Left lung (tissue), 10 donors: ENCODE data around the gene ARSB. TPM values are rescaled to one million over a fixed set of nuclear protein-coding genes. Genes with fewer than 3 reads are reported as not detected.

ENCODE experiments used
- ATAC-seq: fragments of 200-7000 bp; cut with Tn5 transposase; one replicate; pipeline ENCODE4 v1.9.1; 2020; ENCODE audit warnings: moderate library complexity
- DNase-seq, 4 donors: peaks; one replicate each; pipeline ENCODE4 v3.0.0-alpha.2; 2013 to 2020
- H3K27ac ChIP-seq, 2 donors: fragments of 200-600 bp; sonication (generic) in 1 of 2; one replicate each; pipeline versions ENCODE4 v1.5.0 to v1.8.0; 2020 to 2021
- H3K27me3 ChIP-seq, 2 donors: fragments of 200-600 bp; sonication (generic) in 1 of 2; one replicate each; pipeline versions ENCODE4 v1.5.0 to v1.8.0; 2020 to 2021
- H3K36me3 ChIP-seq, 2 donors: fragments of 200-600 bp; sonication (generic) in 1 of 2; one replicate each; pipeline versions ENCODE4 v1.5.0 to v1.8.0; 2020 to 2021
- H3K4me1 ChIP-seq, 2 donors: fragments of 200-600 bp; one replicate each; pipeline ENCODE4 v1.8.0; 2021
- H3K4me3 ChIP-seq, 2 donors: fragments of 200-600 bp; sonication (generic) in 1 of 2; one replicate each; pipeline versions ENCODE4 v1.5.0 to v1.8.0; 2020 to 2021; ENCODE audit warnings: mild to moderate bottlenecking in 1 of 2
- H3K9me3 ChIP-seq, 2 donors: fragments of 200-600 bp; sonication (generic) in 1 of 2; one replicate each; pipeline versions ENCODE4 v1.5.0 to v1.8.0; 2020 to 2021
- intact Hi-C, 2 donors: fragments of 100-400 bp; cut with DNase I; formaldehyde crosslinking; loops; one replicate each; pipeline versions ENCODE4 v1.11.2 to v1.14.2; 2022
- polyA plus RNA-seq, 6 donors: library from polyadenylated mRNA; unstranded; fragments of 120-200 nt; gene quantifications; one replicate each; pipeline ENCODE4 v1.2.1, GENCODE V29; 2013; ENCODE audit not compliant: insufficient read length in 6 of 6
- total RNA-seq, 2 donors: library from RNA; stranded (reverse); fragmentation: NEBNext Ultra II Directional; extraction: Animal tissue kit (Norgen Biotek cat#: 25700); gene quantifications; one replicate each; pipeline ENCODE4 v1.2.1, GENCODE V29; 2021
- TF ChIP-seq, protein P1 (sequence below), 2 donors: fragments of 200-600 bp; sonication (generic) in 1 of 2; IDR thresholded peaks; one replicate each; pipeline versions ENCODE4 v1.5.0 to v1.8.0; 2021; ENCODE audit warnings: antibody characterized with exemption in 2 of 2
- donor health status: DM: no; HTN: yes; CAD: no.
- donor health status: DM: no; HTN: no; CAD: no.

ARSB gene
- total and polyA plus RNA-seq, 8 donors, result 13.2 to 26.0 (median 16.8) TPM

DNA sequence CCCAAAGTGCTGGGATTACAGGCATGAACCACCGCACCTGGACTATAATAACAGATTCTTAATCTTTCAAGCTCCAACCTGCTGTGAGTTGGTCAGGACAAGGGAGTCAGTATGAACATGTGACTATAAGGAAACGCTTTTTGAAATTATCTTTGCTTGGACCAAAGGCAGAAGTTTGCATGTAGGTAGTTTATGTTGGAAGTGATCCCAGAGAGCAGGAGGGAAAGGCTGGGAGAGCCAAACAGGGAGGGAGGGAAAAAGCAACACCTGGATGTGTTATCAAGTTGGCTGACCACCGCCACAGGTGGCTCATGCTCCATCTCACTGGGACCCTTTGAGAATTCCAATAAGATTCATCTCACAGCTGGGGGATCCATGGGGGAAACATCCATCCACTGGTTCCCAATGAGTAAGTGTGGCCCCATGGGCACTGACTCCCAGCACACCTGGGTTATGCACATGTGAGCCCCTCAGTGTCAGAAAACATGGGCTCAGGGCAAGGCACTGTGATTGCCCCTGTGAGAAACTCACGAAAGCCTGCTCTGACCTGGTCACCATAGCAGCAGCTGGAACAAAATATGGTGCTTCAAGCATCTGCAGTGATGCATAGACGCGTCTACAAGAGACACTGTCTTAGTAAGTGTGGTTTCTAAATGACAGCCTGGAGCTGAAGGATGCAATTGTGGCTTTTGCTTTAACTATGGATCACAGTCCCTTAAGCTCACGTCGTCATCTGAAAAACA lies 62.1 kb downstream of the ARSB start:
- no peaks in the 10 kb centered on the region for H3K27me3 ChIP-seq
- intact Hi-C loops, result no loop called here
- H3K36me3 ChIP-seq, result no peaks in the 10 kb centered on the region
- no peak for ATAC-seq
- TF ChIP-seq, protein P1, sequence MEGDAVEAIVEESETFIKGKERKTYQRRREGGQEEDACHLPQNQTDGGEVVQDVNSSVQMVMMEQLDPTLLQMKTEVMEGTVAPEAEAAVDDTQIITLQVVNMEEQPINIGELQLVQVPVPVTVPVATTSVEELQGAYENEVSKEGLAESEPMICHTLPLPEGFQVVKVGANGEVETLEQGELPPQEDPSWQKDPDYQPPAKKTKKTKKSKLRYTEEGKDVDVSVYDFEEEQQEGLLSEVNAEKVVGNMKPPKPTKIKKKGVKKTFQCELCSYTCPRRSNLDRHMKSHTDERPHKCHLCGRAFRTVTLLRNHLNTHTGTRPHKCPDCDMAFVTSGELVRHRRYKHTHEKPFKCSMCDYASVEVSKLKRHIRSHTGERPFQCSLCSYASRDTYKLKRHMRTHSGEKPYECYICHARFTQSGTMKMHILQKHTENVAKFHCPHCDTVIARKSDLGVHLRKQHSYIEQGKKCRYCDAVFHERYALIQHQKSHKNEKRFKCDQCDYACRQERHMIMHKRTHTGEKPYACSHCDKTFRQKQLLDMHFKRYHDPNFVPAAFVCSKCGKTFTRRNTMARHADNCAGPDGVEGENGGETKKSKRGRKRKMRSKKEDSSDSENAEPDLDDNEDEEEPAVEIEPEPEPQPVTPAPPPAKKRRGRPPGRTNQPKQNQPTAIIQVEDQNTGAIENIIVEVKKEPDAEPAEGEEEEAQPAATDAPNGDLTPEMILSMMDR (IDR thresholded peaks at IDR 0.05), result no peak
- no peak for DNase-seq
- no peaks in the 10 kb centered on the region for H3K4me1 ChIP-seq
- no peak overlapping the region for H3K27ac ChIP-seq
- H3K9me3 ChIP-seq, result no peaks in the 10 kb centered on the region
- H3K4me3 ChIP-seq, result no peak overlapping the region

DNA sequence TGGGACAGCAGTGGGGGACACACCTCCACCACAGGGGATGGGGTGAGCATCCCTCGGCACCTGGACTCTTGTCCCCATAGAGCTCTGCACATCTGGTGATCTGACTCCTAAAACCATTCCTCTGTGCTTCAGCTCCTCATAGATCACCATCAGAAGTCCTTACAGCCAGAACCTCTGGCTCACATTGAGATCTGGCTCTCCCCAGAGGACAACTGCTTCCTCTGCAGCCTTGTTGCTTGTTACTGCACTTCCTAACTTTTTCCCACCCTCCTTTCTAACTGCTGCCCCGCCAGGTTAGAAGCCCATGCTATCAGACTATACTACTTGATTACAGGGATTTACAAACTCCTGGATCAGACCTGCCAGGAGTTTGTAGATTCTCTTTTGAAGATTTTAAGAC lies 64.5 kb downstream of the ARSB start:
- intact Hi-C loops, result no loop called here
- Histone ChIP-seq H3K36me3 (no peaks in the 10 kb centered on the region), H3K27me3 (no peaks in the 10 kb centered on the region), H3K9me3 (no peaks in the 10 kb centered on the region), H3K4me3 (no peak overlapping the region), H3K4me1 (no peaks in the 10 kb centered on the region), H3K27ac (no peak overlapping the region)
- TF ChIP-seq, protein P1 (IDR thresholded peaks at IDR 0.05), result no peak
- ATAC-seq (no peak), DNase-seq (peak in 2 of 4 donors; percentile 26 to 59)

DNA sequence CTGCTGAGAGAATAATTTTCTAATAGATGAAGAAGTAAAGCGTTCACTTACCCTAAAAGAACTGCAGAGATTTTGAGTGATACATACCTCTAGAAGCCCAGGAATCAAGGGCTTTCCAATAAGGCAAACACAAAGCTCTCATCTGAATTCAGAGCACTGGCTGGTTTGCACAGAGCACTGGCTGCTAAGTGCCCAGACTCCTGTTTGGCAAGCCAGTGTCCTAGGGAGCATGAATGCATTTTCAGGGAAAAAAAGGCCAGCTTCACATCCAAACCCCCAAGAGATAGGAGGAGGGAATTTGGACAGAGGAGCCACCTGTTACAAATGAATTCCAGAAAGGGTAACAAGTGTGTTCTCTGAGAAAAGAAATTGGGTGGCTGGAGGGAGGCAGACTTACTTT lies 65.3 kb downstream of the ARSB start:
- ATAC-seq, result no peak
- Histone ChIP-seq H3K9me3 (no peaks in the 10 kb centered on the region), H3K4me1 (no peaks in the 10 kb centered on the region), H3K4me3 (no peak overlapping the region), H3K27me3 (no peaks in the 10 kb centered on the region), H3K27ac (no peak overlapping the region), H3K36me3 (no peaks in the 10 kb centered on the region)
- DNase-seq, result no peak
- TF ChIP-seq, protein P1 (IDR thresholded peaks at IDR 0.05), result no peak
- intact Hi-C loops, result no loop called here

DNA sequence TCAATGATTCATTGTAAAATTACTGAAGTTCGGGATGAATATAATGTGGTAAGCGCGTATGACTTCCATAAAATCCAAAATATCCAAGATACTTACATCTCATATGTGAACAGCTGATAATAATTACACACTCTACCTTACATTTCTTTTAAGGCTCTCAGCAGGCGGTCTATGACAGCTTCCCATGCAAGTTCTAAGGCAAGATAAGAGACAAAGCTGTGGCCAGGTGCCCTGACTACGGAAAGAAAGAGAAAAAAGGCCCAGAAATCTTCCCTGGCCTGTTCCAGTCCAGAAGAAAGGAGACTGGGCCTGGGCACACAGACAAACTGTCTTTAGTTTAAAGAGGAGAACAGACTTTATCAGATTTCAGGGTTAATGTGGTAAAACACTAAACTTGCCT lies 69.1 kb downstream of the ARSB start:
- Histone ChIP-seq H3K9me3 (no peaks in the 10 kb centered on the region), H3K4me1 (no peaks in the 10 kb centered on the region), H3K36me3 (no peaks in the 10 kb centered on the region), H3K4me3 (no peak overlapping the region), H3K27ac (no peak overlapping the region), H3K27me3 (no peaks in the 10 kb centered on the region)
- TF ChIP-seq, protein P1 (IDR thresholded peaks at IDR 0.05), result no peak
- intact Hi-C loops, result no loop called here
- ATAC-seq (no peak), DNase-seq (no peak)

DNA sequence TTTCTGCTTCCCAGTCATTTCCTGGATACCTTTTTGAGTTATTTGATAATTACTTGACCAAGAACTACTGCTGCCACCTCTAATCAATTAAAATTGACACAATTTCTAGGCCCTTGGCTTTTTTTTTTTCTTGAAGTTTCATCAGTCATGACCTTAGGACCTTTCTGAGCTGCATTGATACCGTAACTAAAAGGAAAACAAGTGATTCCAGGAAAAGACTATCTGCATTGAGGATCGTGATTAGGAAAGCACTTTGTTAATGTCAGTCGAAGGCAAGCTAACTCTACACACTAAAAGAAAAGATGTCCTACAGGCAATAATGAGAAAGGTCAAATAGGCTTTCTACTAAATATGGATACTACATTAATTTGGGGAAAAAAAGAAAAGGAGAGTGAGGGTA lies 69.9 kb downstream of the ARSB start:
- ATAC-seq (no peak), DNase-seq (no peak)
- Histone ChIP-seq H3K36me3 (no peaks in the 10 kb centered on the region), H3K9me3 (no peaks in the 10 kb centered on the region), H3K27ac (no peak overlapping the region), H3K4me1 (no peaks in the 10 kb centered on the region), H3K27me3 (no peaks in the 10 kb centered on the region), H3K4me3 (no peak overlapping the region)
- TF ChIP-seq, protein P1 (IDR thresholded peaks at IDR 0.05), result no peak
- intact Hi-C loops, result no loop called here
